OCI-LY1 (cell line): ENCODE data around the gene IQCK.

Experiments used
- CTCF ChIP-seq: fragments of 200-600 bp; sonication (generic), shearing (Covaris generic); IDR thresholded peaks from 2 replicates; pipeline ENCODE4 v1.5.1; 2017; ENCODE audit warnings: mild to moderate bottlenecking, antibody characterized with exemption, low read length, moderate library complexity, mixed read lengths
- EZH2 ChIP-seq: fragments of 200-600 bp; sonication (generic), shearing (Covaris generic); IDR thresholded peaks from 2 replicates; pipeline ENCODE4 v1.8.0; 2017; ENCODE audit warnings: borderline replicate concordance, mixed run types, mild to moderate bottlenecking, antibody characterized with exemption, low read length, moderate library complexity, mixed read lengths

GRCh38 chr16:19717741-19718623 is at the start of gene IQCK, which contains the start of gene KNOP1:
- TF ChIP-seq EZH2 (no peak), CTCF (no peak)
